ENCODE results near the gene RBBP9.

DNA sequence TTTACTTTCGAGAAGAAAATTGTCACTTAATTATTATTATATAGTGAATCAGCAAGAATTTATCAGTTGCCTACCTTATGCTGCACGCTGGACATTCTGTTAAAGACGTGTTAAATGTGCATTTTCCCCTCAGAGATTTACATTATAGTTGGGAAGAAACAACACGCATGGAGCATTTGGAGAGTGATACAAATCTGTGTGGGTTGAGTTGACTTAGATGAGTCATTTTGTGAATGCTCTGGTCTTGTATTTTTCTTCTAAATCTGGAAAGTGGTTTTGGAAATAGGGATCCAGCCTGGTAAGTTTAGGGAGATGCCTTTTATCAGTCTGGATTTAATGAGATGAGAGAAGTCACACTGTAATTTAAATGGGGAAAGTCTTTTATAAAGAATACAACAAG is 46.2 kb upstream of the RBBP9 start:
- TF ChIP-seq POLR2AphosphoS5 (IDR thresholded peaks at IDR 0.05): no peak
- no peak for TF ChIP-seq RAD21 (conservative IDR thresholded peaks at IDR 0.05)
- TF ChIP-seq, protein P1, sequence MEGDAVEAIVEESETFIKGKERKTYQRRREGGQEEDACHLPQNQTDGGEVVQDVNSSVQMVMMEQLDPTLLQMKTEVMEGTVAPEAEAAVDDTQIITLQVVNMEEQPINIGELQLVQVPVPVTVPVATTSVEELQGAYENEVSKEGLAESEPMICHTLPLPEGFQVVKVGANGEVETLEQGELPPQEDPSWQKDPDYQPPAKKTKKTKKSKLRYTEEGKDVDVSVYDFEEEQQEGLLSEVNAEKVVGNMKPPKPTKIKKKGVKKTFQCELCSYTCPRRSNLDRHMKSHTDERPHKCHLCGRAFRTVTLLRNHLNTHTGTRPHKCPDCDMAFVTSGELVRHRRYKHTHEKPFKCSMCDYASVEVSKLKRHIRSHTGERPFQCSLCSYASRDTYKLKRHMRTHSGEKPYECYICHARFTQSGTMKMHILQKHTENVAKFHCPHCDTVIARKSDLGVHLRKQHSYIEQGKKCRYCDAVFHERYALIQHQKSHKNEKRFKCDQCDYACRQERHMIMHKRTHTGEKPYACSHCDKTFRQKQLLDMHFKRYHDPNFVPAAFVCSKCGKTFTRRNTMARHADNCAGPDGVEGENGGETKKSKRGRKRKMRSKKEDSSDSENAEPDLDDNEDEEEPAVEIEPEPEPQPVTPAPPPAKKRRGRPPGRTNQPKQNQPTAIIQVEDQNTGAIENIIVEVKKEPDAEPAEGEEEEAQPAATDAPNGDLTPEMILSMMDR (IDR thresholded peaks at IDR 0.05; ENCODE audit: poor library complexity, severe bottlenecking): no peak
- no peak for TF ChIP-seq EZH2 (IDR thresholded peaks at IDR 0.05; ENCODE audit: borderline replicate concordance, insufficient read depth, low read length, poor library complexity, severe bottlenecking)
- TF ChIP-seq EP300 (conservative IDR thresholded peaks at IDR 0.05; ENCODE audit: poor library complexity, severe bottlenecking): no peak
- TF ChIP-seq, protein P2, sequence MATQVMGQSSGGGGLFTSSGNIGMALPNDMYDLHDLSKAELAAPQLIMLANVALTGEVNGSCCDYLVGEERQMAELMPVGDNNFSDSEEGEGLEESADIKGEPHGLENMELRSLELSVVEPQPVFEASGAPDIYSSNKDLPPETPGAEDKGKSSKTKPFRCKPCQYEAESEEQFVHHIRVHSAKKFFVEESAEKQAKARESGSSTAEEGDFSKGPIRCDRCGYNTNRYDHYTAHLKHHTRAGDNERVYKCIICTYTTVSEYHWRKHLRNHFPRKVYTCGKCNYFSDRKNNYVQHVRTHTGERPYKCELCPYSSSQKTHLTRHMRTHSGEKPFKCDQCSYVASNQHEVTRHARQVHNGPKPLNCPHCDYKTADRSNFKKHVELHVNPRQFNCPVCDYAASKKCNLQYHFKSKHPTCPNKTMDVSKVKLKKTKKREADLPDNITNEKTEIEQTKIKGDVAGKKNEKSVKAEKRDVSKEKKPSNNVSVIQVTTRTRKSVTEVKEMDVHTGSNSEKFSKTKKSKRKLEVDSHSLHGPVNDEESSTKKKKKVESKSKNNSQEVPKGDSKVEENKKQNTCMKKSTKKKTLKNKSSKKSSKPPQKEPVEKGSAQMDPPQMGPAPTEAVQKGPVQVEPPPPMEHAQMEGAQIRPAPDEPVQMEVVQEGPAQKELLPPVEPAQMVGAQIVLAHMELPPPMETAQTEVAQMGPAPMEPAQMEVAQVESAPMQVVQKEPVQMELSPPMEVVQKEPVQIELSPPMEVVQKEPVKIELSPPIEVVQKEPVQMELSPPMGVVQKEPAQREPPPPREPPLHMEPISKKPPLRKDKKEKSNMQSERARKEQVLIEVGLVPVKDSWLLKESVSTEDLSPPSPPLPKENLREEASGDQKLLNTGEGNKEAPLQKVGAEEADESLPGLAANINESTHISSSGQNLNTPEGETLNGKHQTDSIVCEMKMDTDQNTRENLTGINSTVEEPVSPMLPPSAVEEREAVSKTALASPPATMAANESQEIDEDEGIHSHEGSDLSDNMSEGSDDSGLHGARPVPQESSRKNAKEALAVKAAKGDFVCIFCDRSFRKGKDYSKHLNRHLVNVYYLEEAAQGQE (IDR thresholded peaks at IDR 0.05; ENCODE audit: borderline replicate concordance): no peak
- no peak for TF ChIP-seq SMC3 (conservative IDR thresholded peaks at IDR 0.05; ENCODE audit: poor library complexity)
- no peak for TF ChIP-seq MXI1 (conservative IDR thresholded peaks at IDR 0.05; ENCODE audit: poor library complexity, severe bottlenecking)
